Chondrocyte (in vitro differentiated cells): ENCODE data around the gene GPR25. TPM values are rescaled to one million over a fixed set of nuclear protein-coding genes. Genes with fewer than 3 reads are reported as not detected.
"Not testable (repeated sequence)": the region's sequence is repeated elsewhere in the genome, so short reads cannot be mapped to it uniquely, and the experiment has no call there.

Experiments used
- DNase-seq: peaks from one replicate; pipeline ENCODE4 v3.0.0; 2021; ENCODE audit warnings: mixed read lengths, low spot score
- H3K27ac Mint-ChIP-seq: one replicate; pipeline ENCODE4 v1.8.0; 2021; ENCODE audit warnings: mild to moderate bottlenecking, moderate library complexity, mixed read lengths; ENCODE audit not compliant: unreplicated experiment
- H3K27me3 Mint-ChIP-seq: 2 replicates; pipeline ENCODE4 v1.8.0; 2021; ENCODE audit warnings: low read depth, mixed read lengths
- H3K36me3 Mint-ChIP-seq: 2 replicates; pipeline ENCODE4 v1.8.0; 2021; ENCODE audit warnings: low read depth, mixed read lengths
- H3K4me1 Mint-ChIP-seq: 2 replicates; pipeline ENCODE4 v1.8.0; 2021; ENCODE audit warnings: low read depth, mild to moderate bottlenecking, mixed read lengths
- H3K4me3 Mint-ChIP-seq: one replicate; pipeline ENCODE4 v1.8.0; 2021; ENCODE audit warnings: mild to moderate bottlenecking, moderate library complexity, mixed read lengths; ENCODE audit not compliant: unreplicated experiment
- H3K9me3 Mint-ChIP-seq: 2 replicates; pipeline ENCODE4 v1.8.0; 2021; ENCODE audit warnings: low read depth, mixed read lengths
- total RNA-seq: library from RNA; stranded (reverse); gene quantifications from 3 replicates; pipeline ENCODE4 v1.2.1, GENCODE V29; 2021
- TF ChIP-seq, protein P1 (sequence below): fragments of 200-600 bp; sonication (generic); IDR thresholded peaks from 2 replicates; pipeline ENCODE4 v1.5.0; 2021; ENCODE audit warnings: antibody characterized with exemption, mild to moderate bottlenecking, moderate library complexity

Gene GPR25
- total RNA-seq, 1 donor from 2014 or later = not detected

GRCh38 chr1:200908191-200908868 lies 35.5 kb downstream of the GPR25 start:
- Mint-ChIP-seq H3K36me3 (peaks cover 7% of the 10 kb centered on the region), H3K27me3 (no peaks in the 10 kb centered on the region), H3K27ac (no peak overlapping the region), H3K4me3 (no peak overlapping the region), H3K4me1 (no peaks in the 10 kb centered on the region), H3K9me3 (no peaks in the 10 kb centered on the region)
- DNase-seq = no peak
- TF ChIP-seq, protein P1, sequence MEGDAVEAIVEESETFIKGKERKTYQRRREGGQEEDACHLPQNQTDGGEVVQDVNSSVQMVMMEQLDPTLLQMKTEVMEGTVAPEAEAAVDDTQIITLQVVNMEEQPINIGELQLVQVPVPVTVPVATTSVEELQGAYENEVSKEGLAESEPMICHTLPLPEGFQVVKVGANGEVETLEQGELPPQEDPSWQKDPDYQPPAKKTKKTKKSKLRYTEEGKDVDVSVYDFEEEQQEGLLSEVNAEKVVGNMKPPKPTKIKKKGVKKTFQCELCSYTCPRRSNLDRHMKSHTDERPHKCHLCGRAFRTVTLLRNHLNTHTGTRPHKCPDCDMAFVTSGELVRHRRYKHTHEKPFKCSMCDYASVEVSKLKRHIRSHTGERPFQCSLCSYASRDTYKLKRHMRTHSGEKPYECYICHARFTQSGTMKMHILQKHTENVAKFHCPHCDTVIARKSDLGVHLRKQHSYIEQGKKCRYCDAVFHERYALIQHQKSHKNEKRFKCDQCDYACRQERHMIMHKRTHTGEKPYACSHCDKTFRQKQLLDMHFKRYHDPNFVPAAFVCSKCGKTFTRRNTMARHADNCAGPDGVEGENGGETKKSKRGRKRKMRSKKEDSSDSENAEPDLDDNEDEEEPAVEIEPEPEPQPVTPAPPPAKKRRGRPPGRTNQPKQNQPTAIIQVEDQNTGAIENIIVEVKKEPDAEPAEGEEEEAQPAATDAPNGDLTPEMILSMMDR = no peak

- Mint-ChIP-seq H3K4me3 (no peak overlapping the region), H3K36me3 (peaks cover 7% of the 10 kb centered on the region), H3K4me1 (no peaks in the 10 kb centered on the region), H3K27ac (no peak overlapping the region), H3K27me3 (no peaks in the 10 kb centered on the region), H3K9me3 (no peaks in the 10 kb centered on the region)
- no peak for DNase-seq
- TF ChIP-seq, protein P1 = no peak
Observed at GRCh38 chr1:200909071-200909470, 36.3 kb downstream of the GPR25 start.

DNA sequence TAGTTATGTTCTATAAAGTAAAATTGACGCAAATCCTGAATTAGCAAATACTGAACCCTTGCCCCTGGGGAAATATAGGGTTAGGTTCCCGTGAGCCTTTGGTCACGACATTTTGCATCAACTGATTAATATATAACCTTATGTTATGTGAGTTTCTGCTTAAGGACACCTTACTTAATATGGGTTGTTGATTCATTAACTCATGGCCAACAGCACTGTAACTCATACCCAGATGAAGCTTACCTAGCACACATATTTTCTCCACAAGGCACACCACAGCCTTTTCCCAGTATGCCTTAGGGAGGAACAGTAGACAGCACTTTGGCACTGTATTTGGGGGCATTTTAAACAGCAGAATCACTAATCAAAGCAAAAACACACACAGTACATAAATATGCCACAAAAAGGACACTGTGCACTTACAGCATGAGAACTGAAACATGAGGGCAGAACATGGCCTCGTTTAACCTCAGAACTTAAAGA lies 37.0 kb downstream of the GPR25 start:
- H3K9me3 Mint-ChIP-seq = no peaks in the 10 kb centered on the region
- TF ChIP-seq, protein P1 = no peak
- H3K27ac Mint-ChIP-seq = no peak overlapping the region
- H3K4me1 Mint-ChIP-seq = no peaks in the 10 kb centered on the region
- DNase-seq = no peak
- no peak overlapping the region for H3K4me3 Mint-ChIP-seq
- peaks cover 7% of the 10 kb centered on the region for H3K36me3 Mint-ChIP-seq
- H3K27me3 Mint-ChIP-seq = no peaks in the 10 kb centered on the region

GRCh38 chr1:200911361-200911760 lies 38.6 kb downstream of the GPR25 start:
- TF ChIP-seq, protein P1 = no peak
- peaks cover 7% of the 10 kb centered on the region for H3K36me3 Mint-ChIP-seq
- H3K27me3 Mint-ChIP-seq = no peaks in the 10 kb centered on the region
- H3K9me3 Mint-ChIP-seq = no peaks in the 10 kb centered on the region
- H3K4me3 Mint-ChIP-seq = no peak overlapping the region
- no peaks in the 10 kb centered on the region for H3K4me1 Mint-ChIP-seq
- no peak overlapping the region for H3K27ac Mint-ChIP-seq
- DNase-seq = peak; percentile 68

GRCh38 chr1:200911936-200912335 lies 39.2 kb downstream of the GPR25 start:
- peak; percentile 62 for DNase-seq
- H3K27ac Mint-ChIP-seq, H3K9me3 Mint-ChIP-seq, H3K4me1 Mint-ChIP-seq, H3K36me3 Mint-ChIP-seq, H3K27me3 Mint-ChIP-seq, H3K4me3 Mint-ChIP-seq: not testable (repeated sequence)
